Urothelium cell line (cell line): Measurements from ENCODE around the gene PPM1D.
"Not testable (repeated sequence)": the region's sequence is repeated elsewhere in the genome, so short reads cannot be mapped to it uniquely, and the experiment has no call there.

Source experiments
- DNase-seq: peaks from one replicate; pipeline ENCODE4 v3.0.0; 2011; ENCODE audit warnings: low spot score, mixed read lengths
- FAIRE-seq: peaks from 2 replicates; lab custom pipeline; 2011; peaks lifted over from hg19 to GRCh38; lab: Jason Lieb, UNC

PPM1D gene

DNA sequence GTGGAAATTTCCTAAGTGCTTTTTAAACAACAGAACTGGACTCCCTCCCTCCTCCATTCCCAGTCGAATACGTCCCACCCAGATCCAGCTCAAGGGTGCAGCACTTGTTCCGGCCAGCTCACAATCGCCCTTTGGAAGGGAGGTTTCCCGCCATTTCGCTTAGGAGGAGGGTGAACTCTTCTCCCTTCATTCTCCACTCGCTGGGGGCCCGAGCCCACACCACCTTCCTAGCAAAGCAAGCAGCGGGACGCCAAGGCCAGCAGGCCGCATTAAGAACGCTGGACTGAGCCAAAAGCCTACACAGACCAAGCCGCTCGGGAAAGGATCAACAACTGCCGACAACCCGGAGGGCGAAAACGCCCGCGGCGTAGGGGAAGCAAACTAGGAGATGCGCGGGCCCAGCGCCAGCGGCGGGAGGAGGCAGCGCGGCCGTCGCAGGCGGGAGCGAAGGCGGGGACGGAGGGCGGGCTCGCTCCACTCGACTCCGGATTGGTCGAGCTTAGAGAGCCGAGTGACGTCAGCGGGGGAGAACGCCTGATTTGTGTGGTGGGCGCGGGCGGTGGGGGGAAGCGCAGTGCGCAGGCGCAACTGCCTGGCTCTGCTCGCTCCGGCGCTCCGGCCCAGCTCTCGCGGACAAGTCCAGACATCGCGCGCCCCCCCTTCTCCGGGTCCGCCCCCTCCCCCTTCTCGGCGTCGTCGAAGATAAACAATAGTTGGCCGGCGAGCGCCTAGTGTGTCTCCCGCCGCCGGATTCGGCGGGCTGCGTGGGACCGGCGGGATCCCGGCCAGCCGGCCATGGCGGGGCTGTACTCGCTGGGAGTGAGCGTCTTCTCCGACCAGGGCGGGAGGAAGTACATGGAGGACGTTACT lies at the start of gene PPM1D:
TSS of gene PPM1D (plus strand) at position 574 of the 870 bp plus-strand sequence. CDS start at position 796, 222 bp downstream.
- DNase-seq (peak; percentile 100), FAIRE-seq (peak; percentile 99)

DNA sequence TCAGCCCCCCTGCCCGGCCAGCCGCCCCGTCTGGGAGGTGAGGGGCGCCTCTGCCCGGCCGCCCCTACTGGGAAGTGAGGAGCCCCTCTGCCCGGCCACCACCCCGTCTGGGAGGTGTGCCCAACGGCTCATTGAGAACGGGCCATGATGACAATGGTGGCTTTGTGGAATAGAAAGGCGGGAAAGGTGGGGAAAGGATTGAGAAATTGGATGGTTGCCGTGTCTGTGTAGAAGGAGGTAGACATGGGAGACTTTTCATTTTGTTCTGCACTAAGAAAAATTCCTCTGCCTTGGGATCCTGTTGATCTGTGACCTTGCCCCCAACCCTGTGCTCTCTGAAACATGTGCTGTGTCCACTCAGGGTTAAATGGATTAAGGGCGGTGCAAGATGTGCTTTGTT lies 47.7 kb upstream of the PPM1D start:
- not testable (repeated sequence) for FAIRE-seq, DNase-seq

DNA sequence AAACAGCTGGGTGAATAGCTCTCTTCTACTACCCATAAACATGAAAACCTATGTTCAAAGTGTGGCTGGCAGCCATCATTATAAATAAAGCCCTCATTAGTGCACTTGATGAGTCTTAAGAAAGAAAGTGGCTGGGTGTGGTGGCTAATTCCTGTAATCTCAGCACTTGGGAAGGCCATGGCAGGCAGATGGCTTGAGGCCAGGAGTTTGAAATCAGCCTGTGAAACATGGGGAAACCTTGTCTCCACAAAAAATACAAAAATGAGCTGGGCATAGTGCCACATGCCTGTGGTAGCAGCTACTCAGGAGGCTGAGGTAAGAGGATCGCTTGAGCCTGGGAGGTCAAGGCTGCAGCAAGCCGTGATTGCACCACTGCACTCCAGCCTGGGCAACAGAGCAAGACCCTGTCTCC lies 45.6 kb upstream of the PPM1D start:
- no peak for DNase-seq
- FAIRE-seq: peak; percentile 97

DNA sequence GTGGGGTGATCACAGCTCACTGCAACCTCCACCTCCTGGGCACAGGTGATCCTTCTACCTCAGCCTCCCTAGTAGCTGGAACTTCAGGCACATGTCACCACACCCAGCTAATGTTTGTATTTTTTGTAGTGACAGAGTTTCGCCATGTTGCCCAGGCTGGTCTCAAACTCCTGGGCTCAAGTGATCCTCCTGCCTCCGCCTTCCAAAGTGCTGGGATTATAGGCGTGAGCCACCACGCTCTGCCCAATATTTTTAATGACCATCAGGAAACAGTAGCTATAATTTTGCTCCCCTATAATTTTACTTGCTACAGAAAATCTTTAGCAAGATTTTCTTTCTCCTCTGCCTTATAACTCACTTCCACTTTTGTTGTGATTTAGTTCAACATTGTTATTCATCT lies 44.2 kb upstream of the PPM1D start:
- FAIRE-seq: peak; percentile 42
- no peak for DNase-seq

DNA sequence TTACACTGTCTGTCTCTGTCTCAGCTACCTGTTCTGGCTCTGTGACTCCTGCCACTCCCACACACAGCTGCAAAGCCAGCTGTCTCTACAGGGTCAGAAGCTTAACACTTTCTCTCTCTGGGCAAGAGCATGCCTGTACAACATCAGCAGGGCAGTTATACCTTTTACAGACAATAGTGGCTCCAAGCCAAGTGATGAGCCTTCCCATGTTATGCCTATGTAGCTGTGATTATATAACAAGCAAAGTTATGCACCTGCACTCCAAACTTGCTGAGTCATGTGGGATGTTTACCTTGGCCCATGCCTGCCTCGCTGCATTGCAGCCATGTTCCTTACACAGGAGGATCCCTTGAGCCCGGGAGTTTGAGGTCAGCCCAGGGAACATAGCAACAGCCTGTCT lies 42.2 kb upstream of the PPM1D start:
- no peak for DNase-seq
- FAIRE-seq: peak; percentile 96

DNA sequence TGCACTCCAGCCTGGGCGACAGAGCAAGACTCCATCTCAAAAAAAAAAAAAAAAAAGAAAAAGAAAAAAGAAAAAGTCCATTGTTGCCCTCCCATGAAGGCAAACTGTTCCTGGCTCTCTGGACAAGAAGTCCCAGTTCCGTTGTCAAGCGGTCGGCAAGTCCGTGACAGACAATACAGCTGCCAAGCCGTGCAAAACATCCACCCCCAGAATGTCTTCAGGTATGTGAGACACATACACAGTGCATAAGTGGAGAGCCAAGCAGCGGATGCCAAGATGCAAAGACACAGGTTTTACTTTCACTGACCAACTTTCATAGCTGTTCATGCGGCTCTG lies 40.4 kb upstream of the PPM1D start:
- DNase-seq: no peak
- FAIRE-seq: no peak

DNA sequence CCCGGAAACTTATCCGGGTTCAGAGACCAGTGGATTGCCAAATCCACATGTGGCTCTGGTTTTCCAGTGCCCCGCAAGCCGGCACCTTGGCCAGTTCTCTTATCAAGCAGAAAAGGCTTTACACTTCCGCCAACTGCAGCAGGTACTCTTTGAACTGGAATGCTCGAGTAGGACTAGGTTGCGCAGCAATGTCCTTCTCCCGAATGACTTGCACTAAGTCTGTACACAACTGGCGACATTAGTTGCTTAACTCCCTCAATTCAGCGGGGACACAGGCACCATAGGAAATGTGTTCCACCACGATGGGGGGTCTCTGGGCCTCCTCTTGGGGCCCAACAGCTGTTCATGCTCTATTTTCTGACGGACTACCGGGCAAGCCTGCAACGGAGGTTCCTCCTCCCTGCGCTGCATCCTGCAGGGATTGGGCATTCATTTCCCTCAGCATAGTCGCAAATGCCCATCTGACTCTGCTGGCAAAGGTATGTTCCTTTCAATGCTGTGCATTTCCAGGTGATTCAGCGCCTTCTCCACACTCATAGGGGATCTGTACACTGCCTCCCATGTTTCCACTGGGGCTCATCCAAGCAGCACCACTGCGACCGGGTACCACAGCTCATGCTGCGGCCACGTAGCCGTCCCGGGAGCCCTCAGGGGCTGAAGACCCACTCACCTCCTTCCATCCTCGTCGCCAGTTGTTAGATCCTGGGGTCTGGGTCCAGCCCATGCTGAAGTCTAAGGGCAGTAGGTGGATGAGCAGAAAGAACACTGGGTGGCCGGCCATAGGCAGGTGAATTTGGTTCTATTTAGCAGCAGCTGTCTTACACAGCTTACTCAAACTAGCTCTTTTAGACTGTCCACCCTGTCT lies 39.8 kb upstream of the PPM1D start:
- FAIRE-seq (peak; percentile 87), DNase-seq (no peak)

DNA sequence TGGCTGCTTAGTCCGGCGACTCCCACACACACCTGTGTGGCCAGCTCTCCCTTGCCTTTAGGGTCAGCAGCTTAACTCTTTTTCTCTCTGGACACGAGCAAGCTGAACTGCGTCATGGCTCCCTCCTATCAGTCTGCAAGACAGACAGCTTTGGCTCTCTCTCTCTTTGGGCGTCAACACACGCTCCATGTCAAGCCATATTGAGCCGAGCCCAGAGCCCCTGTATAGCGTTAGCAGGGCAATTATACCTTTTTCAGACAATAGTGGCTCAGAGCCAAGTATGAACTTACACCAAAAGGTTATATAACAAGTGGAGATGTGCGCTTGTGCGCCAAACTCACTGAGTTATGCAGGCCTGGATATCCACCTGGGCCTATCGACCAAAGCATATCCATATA lies 39.1 kb upstream of the PPM1D start:
- DNase-seq (no peak), FAIRE-seq (peak; percentile 79)

DNA sequence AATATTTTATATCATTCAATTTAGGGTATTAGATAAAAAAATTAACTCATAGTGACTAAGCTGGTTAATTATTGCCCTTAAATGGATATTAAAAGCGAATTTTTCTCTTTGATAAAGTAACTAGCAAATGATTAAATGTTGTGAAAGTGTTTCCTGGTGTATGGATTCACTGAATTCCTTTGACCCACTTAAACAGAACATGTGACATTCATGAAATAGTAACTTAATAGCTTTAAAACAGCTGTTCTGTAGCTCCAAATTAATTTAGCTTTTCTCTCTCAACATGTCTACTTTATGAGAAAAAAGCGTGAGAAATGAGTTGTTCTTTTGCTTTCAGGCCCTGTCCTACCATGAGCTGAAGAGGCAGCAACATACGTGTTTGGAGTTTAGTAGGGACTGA lies 37.6 kb upstream of the PPM1D start:
- DNase-seq: no peak
- FAIRE-seq: no peak

DNA sequence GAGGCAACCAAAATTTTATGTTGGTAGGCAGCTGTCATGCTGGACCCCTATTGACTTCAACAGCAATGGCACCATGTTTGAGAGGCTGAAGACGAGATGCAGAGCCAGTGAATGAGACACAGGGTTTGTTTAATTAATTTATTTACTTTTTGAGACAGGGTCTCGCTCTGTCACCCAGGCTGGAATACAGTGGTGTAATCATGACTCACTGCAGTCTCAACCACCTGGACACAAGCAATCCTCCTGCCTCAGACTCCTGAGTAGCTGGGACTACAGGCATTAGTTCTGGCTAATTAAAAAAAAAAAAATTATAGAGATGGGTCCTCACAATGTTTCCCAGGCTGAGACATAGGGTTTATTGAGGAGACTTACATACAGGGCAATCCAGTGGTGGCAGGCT lies 36.2 kb upstream of the PPM1D start:
- FAIRE-seq (no peak), DNase-seq (no peak)

DNA sequence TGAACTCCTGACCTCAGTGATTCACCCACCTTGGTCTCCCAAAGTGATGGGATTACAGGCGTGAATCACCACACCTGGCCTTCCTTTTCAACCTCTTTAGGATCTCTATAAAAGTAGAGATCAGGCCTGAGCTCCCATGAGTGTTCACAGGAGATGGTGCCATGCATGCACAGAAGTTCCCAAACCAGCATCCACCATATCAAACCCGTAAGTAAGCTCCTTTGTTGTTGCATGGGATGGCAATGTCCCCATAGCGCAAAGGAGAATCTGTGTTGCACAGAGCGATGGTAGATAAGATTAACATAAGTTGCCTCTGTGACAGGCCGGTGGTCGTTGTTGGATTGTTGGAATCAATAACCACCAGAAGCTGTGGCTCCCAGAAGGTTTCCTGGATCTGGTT lies 34.8 kb upstream of the PPM1D start:
- DNase-seq (no peak), FAIRE-seq (no peak)

DNA sequence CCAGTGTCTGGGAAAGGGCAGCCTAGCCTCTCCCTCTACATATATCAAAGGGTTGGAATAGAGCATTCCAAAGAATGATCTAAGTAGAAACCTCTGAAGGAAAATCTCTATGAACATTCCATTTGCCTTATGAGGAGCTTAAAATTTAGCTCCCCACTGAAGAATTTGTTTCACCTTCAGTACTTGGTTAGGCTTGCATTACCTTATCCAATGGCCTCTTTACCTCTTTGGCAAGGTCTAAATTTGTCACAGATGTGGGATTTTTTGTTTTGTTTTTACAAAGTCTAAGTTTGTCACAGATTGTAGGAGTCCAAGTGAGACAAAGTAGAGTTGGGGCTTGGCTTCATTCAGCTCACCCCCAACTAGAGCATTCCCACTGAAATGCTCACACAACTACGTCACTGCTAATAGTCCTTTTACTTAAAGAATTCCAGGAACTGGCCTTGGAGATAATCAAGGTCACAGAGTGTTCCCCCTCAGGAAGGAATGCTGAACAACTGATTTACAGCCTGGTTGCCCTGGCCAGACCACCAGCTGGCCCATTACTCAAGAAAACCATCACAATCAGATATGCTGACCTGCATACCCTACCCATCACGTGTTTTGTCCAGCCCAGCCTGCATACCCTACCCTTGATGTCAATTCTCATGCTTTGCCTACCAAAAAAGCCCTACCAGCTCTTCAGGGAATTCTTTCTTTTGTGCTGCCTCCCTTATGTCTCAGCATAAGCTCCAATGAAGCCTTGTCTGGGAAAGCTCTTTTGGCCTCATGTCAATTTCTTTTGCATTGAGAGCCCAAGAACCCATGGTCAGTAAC lies 26.5 kb upstream of the PPM1D start:
- DNase-seq (no peak), FAIRE-seq (peak; percentile 65)

DNA sequence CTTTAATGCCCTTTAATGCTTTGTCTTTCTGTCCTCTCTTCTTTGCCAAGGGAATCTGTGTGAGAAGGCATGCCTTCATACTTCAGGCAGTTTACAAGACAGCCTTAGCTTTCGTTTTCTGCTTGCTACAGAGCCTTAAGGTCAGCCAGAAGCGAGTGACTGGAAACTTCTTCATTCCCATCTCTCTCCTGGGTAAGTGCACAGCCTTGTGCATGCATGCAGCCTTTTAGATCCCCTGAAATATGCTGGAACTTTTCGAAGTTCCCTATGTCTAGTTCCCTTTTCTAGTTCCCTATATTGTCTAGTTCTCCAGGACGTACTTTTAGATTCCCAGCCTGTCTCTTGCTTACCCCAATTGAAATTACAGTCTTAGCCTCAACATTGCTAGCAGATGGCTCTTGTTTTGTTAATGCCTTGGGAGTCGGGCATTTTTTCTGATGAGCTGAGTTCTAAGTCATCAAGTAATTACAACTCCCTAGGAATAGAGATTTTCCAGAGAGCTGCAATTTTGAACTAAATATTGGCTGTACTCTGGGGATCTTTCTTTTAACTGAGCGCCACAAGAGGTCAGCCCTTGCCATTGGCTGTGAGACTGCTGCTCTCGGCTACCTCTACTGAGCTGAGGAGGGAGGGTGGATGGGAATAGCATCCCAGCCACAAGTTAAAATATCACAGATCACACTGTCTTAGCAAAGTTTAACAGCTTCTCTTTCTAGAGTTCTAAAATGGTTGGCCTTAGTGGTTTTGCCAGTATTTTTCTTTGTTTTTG lies 22.7 kb upstream of the PPM1D start:
- DNase-seq (no peak), FAIRE-seq (no peak)

DNA sequence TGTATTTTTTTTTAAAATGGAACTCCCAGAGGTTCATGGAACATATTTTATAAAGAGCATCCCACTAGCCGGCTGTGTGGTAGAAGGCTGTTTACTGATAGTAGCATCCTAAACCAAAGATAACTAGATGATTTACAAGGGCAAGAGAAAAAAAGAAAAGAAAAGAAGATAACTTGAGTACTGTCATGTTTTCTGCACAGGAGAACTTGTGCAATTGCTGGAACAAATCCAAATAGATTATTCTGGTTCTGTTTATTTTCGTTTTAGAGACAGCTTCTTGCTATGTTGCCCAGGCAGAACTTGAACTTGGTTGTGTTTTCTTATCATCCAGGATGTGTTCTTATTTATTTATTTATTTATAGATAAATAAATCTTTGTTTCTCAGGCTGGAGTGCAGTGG lies 20.9 kb upstream of the PPM1D start:
- no peak for DNase-seq

DNA sequence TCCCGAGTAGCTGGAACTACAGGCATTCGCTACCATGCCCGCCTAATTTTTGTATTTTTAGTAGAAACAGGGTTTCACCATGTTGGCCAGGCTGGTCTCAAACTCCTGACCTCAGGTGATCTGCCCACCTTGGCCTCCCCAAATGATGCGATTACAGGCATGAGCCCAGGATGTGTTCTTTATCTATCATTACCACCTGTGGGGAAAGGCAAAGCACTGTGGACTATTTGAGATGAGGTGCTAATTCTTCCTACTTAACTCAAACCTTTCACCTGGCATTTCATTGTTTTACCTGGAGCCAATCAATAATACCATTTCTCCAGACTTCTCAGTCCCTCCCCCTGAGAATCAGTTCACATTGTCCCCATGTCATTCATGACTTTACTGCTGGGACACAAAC lies 20.4 kb upstream of the PPM1D start:
- no peak for FAIRE-seq
- DNase-seq: no peak

More for the DNA sequence above, 20.9 kb upstream of the PPM1D start:
- no peak for FAIRE-seq

DNA sequence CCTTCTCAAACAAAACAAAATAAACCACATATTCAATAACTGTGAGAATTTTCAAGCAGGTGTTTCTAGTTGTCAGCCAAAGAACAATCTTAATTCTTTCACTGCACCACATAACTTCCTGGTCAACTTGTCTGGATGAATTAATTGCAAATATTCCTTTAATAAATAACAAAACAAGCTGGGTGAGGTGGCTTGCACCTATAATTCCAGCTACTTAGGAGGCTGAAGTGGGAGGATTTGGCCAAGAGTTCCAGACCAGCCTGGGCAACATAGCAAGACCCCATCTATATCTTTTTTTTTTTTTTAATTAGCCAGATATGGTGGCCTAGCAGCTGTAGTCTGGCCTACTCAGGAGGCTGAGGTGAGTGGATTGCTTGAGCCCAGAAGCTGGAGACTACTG lies 17.0 kb upstream of the PPM1D start:
- DNase-seq (no peak), FAIRE-seq (no peak)

DNA sequence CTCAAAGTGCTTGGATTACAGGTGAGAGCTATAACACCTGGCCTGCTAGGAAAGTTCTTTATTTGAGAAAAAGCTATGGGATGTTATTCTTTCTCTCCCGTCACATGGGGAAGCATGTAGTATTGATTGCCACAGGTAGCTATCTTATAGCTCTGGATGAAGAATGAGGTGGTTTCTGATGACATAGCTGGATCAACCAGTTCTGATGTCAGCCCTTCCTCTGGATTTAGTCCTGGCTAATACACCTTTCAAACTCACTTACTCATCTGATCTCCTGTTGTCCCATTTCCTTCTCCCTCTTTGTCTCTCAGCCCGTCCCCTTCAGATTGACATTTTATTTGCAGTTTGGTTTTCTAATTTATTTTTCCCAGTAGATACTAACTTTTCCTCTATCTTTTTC lies 14.1 kb upstream of the PPM1D start:
- DNase-seq (no peak), FAIRE-seq (peak; percentile 23)

DNA sequence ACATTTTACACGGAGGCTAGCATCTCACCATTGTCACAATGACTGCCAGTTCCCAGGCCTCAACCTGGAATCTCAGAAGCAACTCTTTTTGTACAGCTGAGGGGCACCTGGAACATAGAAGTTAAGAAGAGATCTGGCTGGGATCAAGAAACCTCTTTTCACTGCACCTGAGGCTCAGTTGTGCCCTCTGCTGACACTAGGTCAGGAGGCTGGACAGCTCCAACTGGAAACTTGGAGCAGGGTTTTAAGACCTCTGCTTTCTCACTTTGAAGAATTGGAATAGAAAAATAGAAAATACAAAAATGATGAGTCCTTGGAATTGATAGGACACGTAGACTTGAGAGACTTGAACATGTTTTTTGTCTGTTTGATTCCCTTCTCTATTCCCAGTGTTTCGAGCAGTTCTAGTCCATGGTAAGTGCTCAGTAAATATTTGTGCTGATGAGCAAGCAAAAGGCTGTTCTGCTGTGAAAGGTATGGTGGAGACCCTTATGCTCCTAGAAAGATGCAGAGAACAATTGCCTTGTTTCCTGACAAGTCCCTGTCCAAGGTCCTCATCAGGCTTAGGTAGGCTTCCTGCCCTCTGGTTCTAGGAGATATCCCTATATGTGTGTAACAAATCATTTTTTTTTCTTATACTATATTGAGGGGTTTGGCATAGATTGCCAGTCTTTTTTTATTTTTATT lies 13.6 kb upstream of the PPM1D start:
- FAIRE-seq (peak; percentile 17), DNase-seq (no peak)

DNA sequence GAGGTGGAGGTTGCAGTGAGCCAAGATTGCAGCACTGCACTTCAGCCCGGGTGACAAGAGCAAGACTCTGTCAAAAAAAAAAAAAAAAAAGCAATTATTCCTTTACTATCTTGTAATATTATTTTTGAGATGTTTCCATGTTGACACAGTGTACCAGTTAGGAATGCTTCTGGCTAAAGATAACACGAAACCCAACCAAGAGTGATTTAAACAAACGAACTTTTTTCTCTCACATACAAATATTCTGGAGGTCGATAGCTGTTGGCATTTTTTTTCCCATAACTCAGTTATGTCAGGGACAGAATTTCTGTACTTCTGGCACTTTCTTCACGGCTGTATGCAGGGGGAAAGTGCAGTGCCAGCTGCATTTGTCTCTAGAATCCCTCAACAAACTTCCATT lies 9.9 kb upstream of the PPM1D start:
- DNase-seq: no peak
- FAIRE-seq: no peak

DNA sequence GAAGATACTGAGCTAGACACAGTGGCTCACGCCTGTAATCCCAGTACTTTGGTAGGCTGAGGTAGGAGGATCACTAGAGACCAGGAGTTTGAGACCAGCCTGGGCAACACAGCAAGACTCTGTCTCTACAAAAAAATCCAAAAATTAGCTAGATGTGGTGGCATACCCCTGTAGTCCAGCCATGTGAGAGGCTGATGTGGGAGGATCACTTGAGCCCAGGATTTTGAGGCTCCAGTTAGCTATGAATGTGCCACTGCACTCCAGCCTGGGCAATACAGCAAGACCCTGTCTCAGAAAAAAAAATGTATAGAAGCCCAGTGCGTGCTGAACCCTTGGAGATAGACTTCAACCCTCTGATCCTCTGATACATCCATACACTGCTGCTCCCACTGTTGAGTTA lies 7.2 kb upstream of the PPM1D start:
- no peak for DNase-seq
- FAIRE-seq: no peak
